GM12801 (cell line): Measurements from ENCODE around the gene RASD2.

ENCODE experiments used
- CTCF ChIP-seq: IDR thresholded peaks from one replicate; pipeline ENCODE4 v1.5.1; 2011; ENCODE audit warnings: control low read depth; ENCODE audit not compliant: insufficient read length; ENCODE audit errors: extremely low read depth

The RASD2 gene

GRCh38 chr22:35544827-35545226 lies 4.2 kb downstream of the RASD2 start:
- no peak for TF ChIP-seq CTCF

DNA sequence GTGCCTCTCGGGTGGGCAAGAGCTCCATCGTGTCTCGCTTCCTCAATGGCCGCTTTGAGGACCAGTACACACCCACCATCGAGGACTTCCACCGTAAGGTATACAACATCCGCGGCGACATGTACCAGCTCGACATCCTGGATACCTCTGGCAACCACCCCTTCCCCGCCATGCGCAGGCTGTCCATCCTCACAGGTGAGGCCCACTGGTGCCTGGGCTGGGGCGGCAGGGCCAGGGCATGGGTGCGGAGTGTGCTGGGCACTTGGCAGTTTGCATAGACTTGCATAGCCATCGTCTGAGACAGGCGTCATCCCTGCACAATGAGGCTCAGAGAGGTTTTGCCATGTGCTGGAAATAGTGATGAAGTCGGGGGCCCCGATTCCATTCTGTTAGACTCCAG lies 6.3 kb downstream of the RASD2 start:
- no peak for TF ChIP-seq CTCF

DNA sequence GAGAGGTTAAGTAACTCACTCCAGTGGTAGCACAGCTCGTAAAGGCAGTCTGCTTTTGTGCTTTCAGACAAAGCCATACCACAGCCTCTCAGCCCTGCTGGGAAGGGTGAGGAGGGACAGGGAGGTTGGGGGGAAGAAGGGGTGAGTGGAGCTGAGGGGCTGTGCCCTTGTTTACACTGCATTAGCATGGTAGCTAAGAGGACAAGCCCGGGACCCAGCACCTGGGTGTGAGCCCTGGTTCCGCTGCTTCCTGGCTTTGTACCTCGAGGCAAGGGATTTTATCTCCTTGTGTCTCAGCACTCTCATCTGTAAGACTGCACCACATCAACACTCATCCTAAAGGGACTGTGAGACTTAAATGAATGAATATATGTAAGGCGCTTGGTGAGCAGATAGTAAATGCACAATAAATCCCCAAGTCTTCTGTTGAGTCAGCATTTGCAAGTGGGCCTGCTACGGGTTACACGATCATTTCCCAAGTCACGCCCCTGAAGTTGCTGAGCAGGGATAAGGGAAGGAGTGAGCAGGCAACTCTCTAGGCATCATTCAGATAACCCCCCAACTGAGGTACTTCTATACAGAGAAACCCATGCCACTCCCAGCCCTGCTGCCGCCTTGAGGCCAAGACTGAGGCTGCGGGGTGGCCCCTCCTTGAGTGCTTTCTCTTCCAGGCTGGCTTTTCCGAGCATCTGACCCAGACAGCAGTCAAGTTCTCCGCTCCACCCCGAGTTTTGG lies 7.5 kb downstream of the RASD2 start:
- no peak for TF ChIP-seq CTCF

DNA sequence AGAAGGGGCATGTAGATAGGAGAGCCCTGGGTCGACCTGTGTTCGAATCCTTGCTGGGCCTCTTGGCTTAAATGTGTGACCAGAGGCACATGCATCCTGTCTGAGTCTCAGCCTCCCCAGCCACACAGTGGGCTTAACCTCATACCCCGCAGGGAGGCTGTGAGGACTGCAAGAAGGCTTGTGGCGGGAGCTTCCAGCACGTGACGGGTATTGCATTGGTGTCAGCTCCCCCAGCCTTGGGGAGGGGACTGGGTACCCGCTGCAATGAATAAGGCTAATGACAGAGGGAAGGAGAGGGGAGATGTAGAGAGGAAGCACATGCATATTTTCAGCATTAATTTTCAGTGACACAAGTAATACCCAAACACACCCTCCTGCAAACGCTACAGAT lies 8.1 kb downstream of the RASD2 start:
- TF ChIP-seq CTCF = no peak

DNA sequence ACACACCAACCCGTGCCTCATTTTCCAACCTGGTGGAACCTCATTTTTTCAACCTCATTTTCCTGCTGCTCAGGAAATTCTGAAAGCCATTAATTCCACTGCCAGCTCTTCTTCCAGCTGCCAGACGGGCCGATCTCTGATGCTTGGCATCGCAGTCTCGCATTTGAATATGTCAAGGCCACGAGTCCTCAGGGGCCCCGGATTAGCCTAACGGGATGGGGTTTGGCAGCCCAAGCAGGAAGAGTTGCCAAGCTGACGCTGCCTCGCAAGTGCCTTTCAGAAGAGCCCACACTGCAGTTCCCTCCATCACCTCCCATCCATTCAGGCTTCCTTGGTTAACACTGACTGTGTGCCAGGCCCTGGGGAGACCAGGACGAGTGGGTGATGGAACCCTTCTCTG lies 8.7 kb downstream of the RASD2 start:
- no peak for TF ChIP-seq CTCF

DNA sequence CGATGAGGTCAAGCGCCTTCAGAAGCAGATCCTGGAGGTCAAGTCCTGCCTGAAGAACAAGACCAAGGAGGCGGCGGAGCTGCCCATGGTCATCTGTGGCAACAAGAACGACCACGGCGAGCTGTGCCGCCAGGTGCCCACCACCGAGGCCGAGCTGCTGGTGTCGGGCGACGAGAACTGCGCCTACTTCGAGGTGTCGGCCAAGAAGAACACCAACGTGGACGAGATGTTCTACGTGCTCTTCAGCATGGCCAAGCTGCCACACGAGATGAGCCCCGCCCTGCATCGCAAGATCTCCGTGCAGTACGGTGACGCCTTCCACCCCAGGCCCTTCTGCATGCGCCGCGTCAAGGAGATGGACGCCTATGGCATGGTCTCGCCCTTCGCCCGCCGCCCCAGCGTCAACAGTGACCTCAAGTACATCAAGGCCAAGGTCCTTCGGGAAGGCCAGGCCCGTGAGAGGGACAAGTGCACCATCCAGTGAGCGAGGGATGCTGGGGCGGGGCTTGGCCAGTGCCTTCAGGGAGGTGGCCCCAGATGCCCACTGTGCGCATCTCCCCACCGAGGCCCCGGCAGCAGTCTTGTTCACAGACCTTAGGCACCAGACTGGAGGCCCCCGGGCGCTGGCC lies 11.0 kb downstream of the RASD2 start:
- TF ChIP-seq CTCF = no peak

DNA sequence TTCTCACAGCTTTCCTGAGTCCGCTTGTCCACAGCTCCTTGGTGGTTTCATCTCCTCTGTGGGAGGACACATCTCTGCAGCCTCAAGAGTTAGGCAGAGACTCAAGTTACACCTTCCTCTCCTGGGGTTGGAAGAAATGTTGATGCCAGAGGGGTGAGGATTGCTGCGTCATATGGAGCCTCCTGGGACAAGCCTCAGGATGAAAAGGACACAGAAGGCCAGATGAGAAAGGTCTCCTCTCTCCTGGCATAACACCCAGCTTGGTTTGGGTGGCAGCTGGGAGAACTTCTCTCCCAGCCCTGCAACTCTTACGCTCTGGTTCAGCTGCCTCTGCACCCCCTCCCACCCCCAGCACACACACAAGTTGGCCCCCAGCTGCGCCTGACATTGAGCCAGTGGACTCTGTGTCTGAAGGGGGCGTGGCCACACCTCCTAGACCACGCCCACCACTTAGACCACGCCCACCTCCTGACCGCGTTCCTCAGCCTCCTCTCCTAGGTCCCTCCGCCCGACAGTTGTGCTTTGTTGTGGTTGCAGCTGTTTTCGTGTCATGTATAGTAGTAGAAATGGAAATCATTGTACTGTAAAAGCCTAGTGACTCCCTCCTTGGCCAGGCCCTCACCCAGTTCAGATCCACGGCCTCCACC lies 11.7 kb downstream of the RASD2 start:
- TF ChIP-seq CTCF = no peak
